HG03159 (cell line): Measurements from ENCODE around the gene TLK1.
"Not testable (repeated sequence)": the region's sequence is repeated elsewhere in the genome, so short reads cannot be mapped to it uniquely, and the experiment has no call there.

Experiments used
- ATAC-seq: cut with Tn5 transposase; IDR thresholded peaks from one replicate; pipeline ENCODE4 v1.9.1; 2021; ENCODE audit warnings: mild to moderate bottlenecking, moderate library complexity; ENCODE audit not compliant: unreplicated experiment

TLK1 gene

DNA sequence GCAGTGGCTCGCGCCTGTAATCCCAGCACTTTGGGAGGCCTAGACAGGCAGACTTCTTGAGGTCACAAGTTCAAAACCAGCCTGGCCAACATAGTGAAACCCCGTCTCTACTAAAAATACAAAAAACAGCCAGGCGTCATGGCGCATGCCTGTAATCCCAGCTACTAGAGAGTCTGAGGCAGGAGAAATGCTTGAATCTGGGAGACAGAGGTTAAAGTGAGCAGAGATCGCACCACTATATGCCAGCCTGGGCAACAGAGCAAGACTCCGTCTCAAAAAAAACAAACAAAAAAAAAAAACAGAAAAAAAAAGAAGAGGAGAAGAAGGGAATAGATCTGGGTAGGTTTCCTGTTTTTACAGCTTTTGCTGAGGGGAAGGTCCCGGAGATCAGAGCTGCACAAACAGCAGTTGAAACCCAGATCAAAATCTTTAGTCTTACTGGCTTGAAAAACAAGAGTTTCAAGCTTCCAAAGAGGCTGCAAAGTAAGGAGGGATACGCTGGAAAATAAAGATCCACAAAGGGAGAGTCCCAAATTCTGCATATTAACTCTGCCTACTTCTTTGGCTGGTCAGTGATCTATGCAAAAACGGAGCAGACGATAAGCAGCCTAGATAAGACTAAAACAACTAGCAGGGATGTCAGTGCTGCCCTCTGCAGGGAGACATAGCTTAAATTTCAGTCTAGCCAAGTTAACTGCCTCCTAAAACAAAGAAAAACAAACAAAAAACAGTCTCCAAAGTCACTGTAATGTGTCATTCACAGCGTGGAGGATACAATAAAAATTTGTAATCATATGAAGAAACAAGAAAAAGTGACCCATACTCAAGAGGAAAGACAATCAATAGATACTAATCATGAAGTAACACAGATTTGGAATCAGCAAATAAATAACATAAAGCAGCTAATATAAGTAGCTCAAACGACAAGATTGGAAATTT, 74.1 kb downstream of the TLK1 start:
- no peak for ATAC-seq

- ATAC-seq = no peak
Measured at GRCh38 chr2:171084128-171084527, 76.6 kb downstream of the TLK1 start.

- no peak for ATAC-seq
Measured at GRCh38 chr2:171083451-171083850, 77.2 kb downstream of the TLK1 start.

GRCh38 chr2:171081649-171082111, 79.0 kb downstream of the TLK1 start:
- no peak for ATAC-seq

- ATAC-seq = no peak
Measured at GRCh38 chr2:171080607-171081006, 80.1 kb downstream of the TLK1 start.

DNA sequence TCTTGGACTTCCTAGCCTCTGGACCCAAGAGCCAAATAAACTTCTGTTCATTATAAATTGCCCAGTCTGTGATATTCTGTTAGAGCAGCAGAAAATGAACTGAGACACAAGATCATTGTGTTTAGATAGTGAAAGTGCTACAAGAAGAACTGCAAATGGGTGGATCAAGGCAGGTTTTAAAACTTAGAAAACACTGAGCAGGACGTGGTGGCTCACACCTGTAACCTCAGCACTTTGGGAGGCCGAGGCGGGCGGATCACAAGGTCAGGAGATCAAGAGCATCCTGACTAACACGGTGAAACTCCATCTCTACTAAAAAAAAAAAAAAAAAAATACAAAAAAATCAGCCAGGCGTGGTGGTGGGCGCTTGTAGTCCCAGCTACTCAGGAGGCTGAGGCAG, 84.3 kb downstream of the TLK1 start:
- ATAC-seq = not testable (repeated sequence)

GRCh38 chr2:171072164-171072563, 88.5 kb downstream of the TLK1 start:
- ATAC-seq = no peak

- no peak for ATAC-seq
Measured at GRCh38 chr2:171069286-171069956, 91.3 kb downstream of the TLK1 start.

GRCh38 chr2:171066110-171066509, 94.6 kb downstream of the TLK1 start:
- ATAC-seq = no peak

GRCh38 chr2:171057575-171057974, 103.1 kb downstream of the TLK1 start:
- no peak for ATAC-seq

DNA sequence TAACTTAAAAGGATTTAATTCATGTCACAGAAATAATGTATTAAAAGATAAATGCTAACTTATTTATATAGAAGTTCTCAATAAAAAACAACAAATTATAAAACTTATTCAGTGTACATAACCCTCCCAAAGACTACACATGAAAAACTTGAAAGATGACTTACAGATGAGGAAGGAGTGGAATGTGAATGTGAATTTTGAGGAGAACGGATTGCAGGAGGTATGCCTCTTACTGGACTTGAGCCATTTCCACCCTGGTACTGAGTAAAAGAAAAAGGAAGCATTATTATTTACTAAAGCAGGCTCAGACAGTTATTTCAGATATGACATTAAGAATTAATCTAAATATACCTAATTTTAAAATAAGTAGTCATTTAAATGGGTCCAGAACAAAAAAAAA, 104.4 kb downstream of the TLK1 start:
- no peak for ATAC-seq

GRCh38 chr2:171049691-171050090, 111.0 kb downstream of the TLK1 start:
- no peak for ATAC-seq

- no peak for ATAC-seq
Measured at GRCh38 chr2:171046048-171046560, 114.6 kb downstream of the TLK1 start.

GRCh38 chr2:171044416-171044815, 116.3 kb downstream of the TLK1 start:
- no peak for ATAC-seq

DNA sequence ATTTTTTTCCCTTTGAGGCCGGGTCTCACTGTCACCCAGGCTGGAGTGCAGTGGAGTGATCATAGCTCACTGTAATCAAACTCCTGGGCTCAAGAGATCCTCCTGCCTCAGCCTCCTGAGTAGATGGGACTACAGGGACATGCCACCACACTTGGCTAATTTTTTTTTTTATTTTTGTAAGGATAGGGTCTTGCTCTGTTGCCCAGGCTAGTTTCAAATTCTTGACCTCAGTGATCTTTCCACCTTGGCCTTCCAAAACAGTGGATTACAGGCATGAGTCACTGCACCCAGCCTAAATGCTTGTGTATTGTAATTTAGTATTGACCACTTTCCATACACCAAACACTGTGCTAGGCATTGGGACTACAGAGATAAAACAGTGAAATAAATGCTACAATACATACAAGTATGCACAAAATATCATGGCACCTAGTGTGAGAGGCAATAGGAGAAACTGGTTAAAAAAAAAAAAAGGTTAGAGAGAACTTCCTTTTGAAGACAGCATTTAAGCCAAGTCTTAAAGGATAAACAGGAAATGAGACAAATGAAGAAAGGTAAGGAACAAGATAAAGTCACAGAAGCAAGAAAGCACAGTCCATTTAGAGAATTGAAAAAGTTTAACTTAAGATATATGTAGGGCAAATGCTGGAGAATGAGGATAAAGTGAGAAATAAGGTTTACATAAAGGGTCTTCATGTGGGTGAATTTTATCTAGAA, 118.3 kb downstream of the TLK1 start:
- ATAC-seq = no peak

DNA sequence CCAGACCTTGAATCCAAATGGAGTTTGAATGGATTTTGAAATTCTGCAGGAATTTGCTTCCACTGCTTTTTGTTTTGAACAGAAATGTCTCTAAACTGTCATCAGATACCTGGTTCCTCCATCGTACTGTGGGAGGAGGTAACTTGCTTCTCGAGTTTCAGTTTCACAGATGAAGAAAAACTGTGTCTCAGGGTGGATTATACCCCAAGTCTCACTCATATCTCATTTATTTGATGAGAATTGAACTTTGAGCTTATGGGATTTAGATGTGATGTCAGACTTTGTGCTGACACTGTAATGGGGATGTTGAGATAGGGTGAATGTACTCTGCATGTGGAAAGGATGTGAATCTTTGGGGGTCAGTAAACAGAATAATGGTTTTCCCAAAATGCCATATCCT, 124.2 kb downstream of the TLK1 start:
- no peak for ATAC-seq

- ATAC-seq = no peak
Measured at GRCh38 chr2:171034315-171034714, 126.4 kb downstream of the TLK1 start.

- no peak for ATAC-seq
Measured at GRCh38 chr2:171025214-171025613, 135.5 kb downstream of the TLK1 start.

DNA sequence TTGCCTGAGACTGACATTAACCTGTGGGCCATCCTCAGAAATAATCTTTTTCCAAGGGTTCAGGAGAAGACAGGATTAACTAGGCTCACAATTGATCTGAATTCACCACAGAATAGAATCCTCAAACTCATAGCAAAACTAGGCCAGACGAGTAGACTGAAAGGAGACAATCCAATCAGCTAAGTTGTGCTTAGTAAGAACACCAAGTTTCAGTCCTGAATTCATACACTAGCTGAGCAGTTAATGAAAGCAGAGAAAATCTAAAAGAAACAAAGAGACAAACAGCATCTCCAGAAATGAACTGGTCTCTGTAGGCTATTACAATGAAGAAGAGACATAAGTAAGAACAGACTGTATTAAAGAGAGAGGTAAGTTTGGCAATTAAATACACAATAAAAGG, 142.2 kb downstream of the TLK1 start:
- no peak for ATAC-seq

DNA sequence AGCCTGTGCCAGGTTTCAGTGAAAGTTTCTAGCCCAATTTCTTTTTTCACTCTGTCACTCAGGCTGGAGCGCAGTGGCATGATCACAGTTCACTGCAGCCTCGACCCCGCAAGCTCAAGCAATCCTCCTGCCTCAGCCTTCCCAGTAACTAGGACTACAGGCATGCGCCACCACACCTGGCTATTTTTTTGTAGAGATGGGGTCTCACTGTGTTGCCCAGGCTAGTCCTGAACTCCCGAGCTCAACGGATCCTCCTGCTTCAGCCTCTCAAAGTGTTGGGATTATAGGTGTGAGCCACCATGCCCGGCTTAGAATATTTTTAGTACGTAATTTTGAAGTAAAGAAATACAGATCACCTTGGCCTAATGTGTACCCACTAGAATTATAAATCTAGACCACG, 144.6 kb downstream of the TLK1 start:
- ATAC-seq = no peak

GRCh38 chr2:171013851-171014250, 146.8 kb downstream of the TLK1 start:
- ATAC-seq = no peak
